ENCODE data around the gene RBMX2. TPM values are rescaled to one million over a fixed set of nuclear protein-coding genes. Genes with fewer than 3 reads are reported as not detected.

Gene RBMX2
- total and polyA plus RNA-seq, 2 of the 13 experiments (the other 11 are each of a cell fraction or from before 2014, with no cell fraction given) = 13.9 to 24.4 TPM

DNA sequence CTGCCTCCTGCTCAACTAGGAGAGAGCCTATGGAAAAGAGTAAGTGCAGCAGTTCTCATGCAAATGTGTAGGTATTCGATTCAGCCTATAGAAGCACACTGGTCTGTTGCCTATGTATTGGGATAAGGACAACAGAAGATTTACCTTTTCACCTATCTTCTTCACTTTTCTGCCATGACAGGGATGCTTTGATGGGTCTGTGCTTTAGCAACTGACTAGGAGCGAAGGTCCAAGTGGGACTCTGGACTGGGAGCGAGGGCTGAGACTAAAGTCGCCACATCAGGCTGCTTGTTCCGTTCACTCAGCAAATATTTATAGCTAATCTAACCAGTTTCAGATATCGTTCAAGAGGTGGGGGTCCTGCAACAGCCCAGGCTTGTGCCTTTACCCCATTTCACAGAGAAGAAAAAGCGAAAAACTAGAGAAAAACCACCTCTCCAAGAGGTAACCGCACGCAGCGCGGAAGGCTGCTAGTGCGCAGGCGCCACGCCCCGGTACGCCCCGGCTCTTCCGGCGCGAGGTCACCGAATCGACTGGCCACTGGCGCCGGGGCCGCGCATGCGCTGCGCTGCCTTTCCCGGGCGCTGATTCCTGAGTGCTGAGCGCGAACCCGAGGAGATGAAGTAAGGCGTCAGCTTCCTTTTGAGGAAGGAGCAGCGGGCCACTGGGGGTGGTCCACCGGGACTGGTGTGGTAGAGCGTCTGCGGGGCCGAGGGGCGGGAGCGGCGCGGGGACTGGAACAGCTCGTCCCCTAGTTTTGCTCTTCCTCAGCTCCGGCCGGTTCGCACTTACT is at the start of gene RBMX2 (continued):
- TF ChIP-seq, protein P1, sequence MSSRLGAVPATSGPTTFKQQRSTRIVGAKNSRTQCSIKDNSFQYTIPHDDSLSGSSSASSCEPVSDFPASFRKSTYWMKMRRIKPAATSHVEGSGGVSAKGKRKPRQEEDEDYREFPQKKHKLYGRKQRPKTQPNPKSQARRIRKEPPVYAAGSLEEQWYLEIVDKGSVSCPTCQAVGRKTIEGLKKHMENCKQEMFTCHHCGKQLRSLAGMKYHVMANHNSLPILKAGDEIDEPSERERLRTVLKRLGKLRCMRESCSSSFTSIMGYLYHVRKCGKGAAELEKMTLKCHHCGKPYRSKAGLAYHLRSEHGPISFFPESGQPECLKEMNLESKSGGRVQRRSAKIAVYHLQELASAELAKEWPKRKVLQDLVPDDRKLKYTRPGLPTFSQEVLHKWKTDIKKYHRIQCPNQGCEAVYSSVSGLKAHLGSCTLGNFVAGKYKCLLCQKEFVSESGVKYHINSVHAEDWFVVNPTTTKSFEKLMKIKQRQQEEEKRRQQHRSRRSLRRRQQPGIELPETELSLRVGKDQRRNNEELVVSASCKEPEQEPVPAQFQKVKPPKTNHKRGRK (CRISPR knock-in tag; IDR thresholded peaks at IDR 0.05) = no peak
- 0 out of 2 replicates have a peak, but pooled peaks have one; percentile 14 for TF ChIP-seq MED1 (CRISPR knock-in tag; IDR thresholded peaks at IDR 0.05)
- peak; percentile 79 for TF ChIP-seq KDM2A (CRISPR knock-in tag; IDR thresholded peaks at IDR 0.05; ENCODE audit: borderline replicate concordance, low read depth)
- no peak for TF ChIP-seq MXD4 (CRISPR knock-in tag; IDR thresholded peaks at IDR 0.05)
- TF ChIP-seq, protein P2, sequence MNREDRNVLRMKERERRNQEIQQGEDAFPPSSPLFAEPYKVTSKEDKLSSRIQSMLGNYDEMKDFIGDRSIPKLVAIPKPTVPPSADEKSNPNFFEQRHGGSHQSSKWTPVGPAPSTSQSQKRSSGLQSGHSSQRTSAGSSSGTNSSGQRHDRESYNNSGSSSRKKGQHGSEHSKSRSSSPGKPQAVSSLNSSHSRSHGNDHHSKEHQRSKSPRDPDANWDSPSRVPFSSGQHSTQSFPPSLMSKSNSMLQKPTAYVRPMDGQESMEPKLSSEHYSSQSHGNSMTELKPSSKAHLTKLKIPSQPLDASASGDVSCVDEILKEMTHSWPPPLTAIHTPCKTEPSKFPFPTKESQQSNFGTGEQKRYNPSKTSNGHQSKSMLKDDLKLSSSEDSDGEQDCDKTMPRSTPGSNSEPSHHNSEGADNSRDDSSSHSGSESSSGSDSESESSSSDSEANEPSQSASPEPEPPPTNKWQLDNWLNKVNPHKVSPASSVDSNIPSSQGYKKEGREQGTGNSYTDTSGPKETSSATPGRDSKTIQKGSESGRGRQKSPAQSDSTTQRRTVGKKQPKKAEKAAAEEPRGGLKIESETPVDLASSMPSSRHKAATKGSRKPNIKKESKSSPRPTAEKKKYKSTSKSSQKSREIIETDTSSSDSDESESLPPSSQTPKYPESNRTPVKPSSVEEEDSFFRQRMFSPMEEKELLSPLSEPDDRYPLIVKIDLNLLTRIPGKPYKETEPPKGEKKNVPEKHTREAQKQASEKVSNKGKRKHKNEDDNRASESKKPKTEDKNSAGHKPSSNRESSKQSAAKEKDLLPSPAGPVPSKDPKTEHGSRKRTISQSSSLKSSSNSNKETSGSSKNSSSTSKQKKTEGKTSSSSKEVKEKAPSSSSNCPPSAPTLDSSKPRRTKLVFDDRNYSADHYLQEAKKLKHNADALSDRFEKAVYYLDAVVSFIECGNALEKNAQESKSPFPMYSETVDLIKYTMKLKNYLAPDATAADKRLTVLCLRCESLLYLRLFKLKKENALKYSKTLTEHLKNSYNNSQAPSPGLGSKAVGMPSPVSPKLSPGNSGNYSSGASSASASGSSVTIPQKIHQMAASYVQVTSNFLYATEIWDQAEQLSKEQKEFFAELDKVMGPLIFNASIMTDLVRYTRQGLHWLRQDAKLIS (CRISPR knock-in tag; IDR thresholded peaks at IDR 0.05) = no peak
- TF ChIP-seq, protein P3, sequence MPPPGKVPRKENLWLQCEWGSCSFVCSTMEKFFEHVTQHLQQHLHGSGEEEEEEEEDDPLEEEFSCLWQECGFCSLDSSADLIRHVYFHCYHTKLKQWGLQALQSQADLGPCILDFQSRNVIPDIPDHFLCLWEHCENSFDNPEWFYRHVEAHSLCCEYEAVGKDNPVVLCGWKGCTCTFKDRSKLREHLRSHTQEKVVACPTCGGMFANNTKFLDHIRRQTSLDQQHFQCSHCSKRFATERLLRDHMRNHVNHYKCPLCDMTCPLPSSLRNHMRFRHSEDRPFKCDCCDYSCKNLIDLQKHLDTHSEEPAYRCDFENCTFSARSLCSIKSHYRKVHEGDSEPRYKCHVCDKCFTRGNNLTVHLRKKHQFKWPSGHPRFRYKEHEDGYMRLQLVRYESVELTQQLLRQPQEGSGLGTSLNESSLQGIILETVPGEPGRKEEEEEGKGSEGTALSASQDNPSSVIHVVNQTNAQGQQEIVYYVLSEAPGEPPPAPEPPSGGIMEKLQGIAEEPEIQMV (CRISPR knock-in tag; IDR thresholded peaks at IDR 0.05; ENCODE audit: low read depth) = no peak
- no peak for TF ChIP-seq GLI4 (CRISPR knock-in tag; IDR thresholded peaks at IDR 0.05; ENCODE audit: borderline replicate concordance)
- TF ChIP-seq HIVEP1 (CRISPR knock-in tag; IDR thresholded peaks at IDR 0.05) = 0 out of 2 replicates have a peak, but pooled peaks have one; percentile 50
- TF ChIP-seq POLR2A (IDR thresholded peaks at IDR 0.05; ENCODE audit: insufficient read depth in 1 of 2, low read depth in 2 of 2, low read length in 2 of 2) = peak; percentile 72 to 75
- TF ChIP-seq, protein P4, sequence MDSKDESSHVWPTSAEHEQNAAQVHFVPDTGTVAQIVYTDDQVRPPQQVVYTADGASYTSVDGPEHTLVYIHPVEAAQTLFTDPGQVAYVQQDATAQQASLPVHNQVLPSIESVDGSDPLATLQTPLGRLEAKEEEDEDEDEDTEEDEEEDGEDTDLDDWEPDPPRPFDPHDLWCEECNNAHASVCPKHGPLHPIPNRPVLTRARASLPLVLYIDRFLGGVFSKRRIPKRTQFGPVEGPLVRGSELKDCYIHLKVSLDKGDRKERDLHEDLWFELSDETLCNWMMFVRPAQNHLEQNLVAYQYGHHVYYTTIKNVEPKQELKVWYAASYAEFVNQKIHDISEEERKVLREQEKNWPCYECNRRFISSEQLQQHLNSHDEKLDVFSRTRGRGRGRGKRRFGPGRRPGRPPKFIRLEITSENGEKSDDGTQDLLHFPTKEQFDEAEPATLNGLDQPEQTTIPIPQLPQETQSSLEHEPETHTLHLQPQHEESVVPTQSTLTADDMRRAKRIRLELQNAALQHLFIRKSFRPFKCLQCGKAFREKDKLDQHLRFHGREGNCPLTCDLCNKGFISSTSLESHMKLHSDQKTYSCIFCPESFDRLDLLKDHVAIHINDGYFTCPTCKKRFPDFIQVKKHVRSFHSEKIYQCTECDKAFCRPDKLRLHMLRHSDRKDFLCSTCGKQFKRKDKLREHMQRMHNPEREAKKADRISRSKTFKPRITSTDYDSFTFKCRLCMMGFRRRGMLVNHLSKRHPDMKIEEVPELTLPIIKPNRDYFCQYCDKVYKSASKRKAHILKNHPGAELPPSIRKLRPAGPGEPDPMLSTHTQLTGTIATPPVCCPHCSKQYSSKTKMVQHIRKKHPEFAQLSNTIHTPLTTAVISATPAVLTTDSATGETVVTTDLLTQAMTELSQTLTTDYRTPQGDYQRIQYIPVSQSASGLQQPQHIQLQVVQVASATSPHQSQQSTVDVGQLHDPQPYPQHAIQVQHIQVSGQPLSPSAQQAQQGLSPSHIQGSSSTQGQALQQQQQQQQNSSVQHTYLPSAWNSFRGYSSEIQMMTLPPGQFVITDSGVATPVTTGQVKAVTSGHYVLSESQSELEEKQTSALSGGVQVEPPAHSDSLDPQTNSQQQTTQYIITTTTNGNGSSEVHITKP (CRISPR knock-in tag; IDR thresholded peaks at IDR 0.05; ENCODE audit: low read depth) = no peak
- peak; percentile 86 for TF ChIP-seq RBFOX2 (IDR thresholded peaks at IDR 0.05; ENCODE audit: low read depth, low read length)
- TF ChIP-seq, protein P5, sequence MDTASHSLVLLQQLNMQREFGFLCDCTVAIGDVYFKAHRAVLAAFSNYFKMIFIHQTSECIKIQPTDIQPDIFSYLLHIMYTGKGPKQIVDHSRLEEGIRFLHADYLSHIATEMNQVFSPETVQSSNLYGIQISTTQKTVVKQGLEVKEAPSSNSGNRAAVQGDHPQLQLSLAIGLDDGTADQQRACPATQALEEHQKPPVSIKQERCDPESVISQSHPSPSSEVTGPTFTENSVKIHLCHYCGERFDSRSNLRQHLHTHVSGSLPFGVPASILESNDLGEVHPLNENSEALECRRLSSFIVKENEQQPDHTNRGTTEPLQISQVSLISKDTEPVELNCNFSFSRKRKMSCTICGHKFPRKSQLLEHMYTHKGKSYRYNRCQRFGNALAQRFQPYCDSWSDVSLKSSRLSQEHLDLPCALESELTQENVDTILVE (CRISPR knock-in tag; IDR thresholded peaks at IDR 0.05) = no peak
- TF ChIP-seq SALL2 (CRISPR knock-in tag; IDR thresholded peaks at IDR 0.05) = no peak
- TF ChIP-seq KDM1A (CRISPR knock-in tag; IDR thresholded peaks at IDR 0.05) = no peak
- no peak for TF ChIP-seq MATR3 (CRISPR knock-in tag; IDR thresholded peaks at IDR 0.05)
- TF ChIP-seq HNF4G (IDR thresholded peaks at IDR 0.05; ENCODE audit: borderline replicate concordance, low read depth, low read length) = 0 out of 2 replicates have a peak, but pooled peaks have one; percentile 25
- no peak for TF ChIP-seq HNF4G (CRISPR knock-in tag; IDR thresholded peaks at IDR 0.05; ENCODE audit: borderline replicate concordance, low read depth)
